Kidney (tissue), 14 donors: Measurements from ENCODE around the gene MAP2K7. TPM values are rescaled to one million over a fixed set of nuclear protein-coding genes. Genes with fewer than 3 reads are reported as not detected.

Source experiments
- DNase-seq, 5 donors: peaks; one replicate each; pipeline ENCODE4 v3.0.0-alpha.2; 2013 to 2020
- FAIRE-seq: peaks from 2 replicates; lab custom pipeline; 2012; peaks lifted over from hg19 to GRCh38; lab: Jason Lieb, UNC
- H3K27ac ChIP-seq, 2 donors: one replicate each; pipeline ENCODE4 v1.7.0; 2013; ENCODE audit warnings: low read depth in 2 of 2, low read length in 2 of 2, inconsistent platforms in 1 of 2
- H3K27me3 ChIP-seq: one replicate; pipeline ENCODE4 v1.7.1; 2013; ENCODE audit warnings: low read length, inconsistent platforms; ENCODE audit not compliant: control insufficient read depth, insufficient read depth
- H3K36me3 ChIP-seq, 3 donors: one replicate each; pipeline versions ENCODE4 v1.7.0 to v1.7.1; 2013; ENCODE audit warnings: low read length in 3 of 3, control low read depth in 1 of 3, inconsistent platforms in 1 of 3; ENCODE audit not compliant: insufficient read depth in 3 of 3, control insufficient read depth in 2 of 3
- H3K4me1 ChIP-seq, 3 donors: one replicate each; pipeline versions ENCODE4 v1.7.0 to v1.7.1; 2013; ENCODE audit warnings: low read length in 3 of 3, inconsistent platforms in 1 of 3, low read depth in 1 of 3; ENCODE audit not compliant: control insufficient read depth in 2 of 3, insufficient read depth in 2 of 3
- H3K4me3 ChIP-seq, 3 donors: one replicate each; pipeline versions ENCODE4 v1.7.0 to v1.8.1; 2013; ENCODE audit warnings: low read length in 3 of 3, control low read depth in 1 of 3, inconsistent platforms in 1 of 3
- H3K9ac ChIP-seq, 3 donors: one replicate each; pipeline versions ENCODE4 v1.7.0 to v1.7.1; 2013; ENCODE audit warnings: low read length in 3 of 3, control low read depth in 1 of 3, inconsistent platforms in 1 of 3
- H3K9me3 ChIP-seq, 3 donors: one replicate each; pipeline versions ENCODE4 v1.7.0 to v1.7.1; 2013; ENCODE audit warnings: low read length in 3 of 3, control low read depth in 1 of 3, inconsistent platforms in 1 of 3; ENCODE audit not compliant: control insufficient read depth in 2 of 3, insufficient read depth in 1 of 3
- CTCF ChIP-seq: IDR thresholded peaks from 3 replicates; pipeline ENCODE4 v1.5.1; 2012; ENCODE audit warnings: mild to moderate bottlenecking, moderate library complexity, borderline replicate concordance; ENCODE audit not compliant: insufficient read depth; ENCODE audit errors: extremely low read depth
- intact Hi-C: fragments of 100-400 bp; cut with DNase I; formaldehyde crosslinking; loops from one replicate; pipeline ENCODE4 v1.11.1; 2022
- polyA plus RNA-seq: library from polyadenylated mRNA; stranded (reverse); fragments of 350-450 nt; fragmentation: Illumina TruSeq; extraction: RNeasy Lipid Tissue Mini Kit (QIAGEN cat#74804); gene quantifications from one replicate; pipeline ENCODE4 v1.2.3, GENCODE V29; 2014; ENCODE audit warnings: low read depth, low replicate concordance; ENCODE audit not compliant: insufficient read depth
- total RNA-seq: library from RNA; stranded (reverse); fragmentation: NEBNext Ultra II Directional; extraction: Animal tissue kit (Norgen Biotek cat#: 25700); gene quantifications from one replicate; pipeline ENCODE4 v1.2.1, GENCODE V29; 2021
- donor health status: control.
- donor health status: control.
- donor health status: control.
- donor health status: control.
- donor health status: control.
- donor health status: DM: yes; HTN: yes; CAD: no.
- donor health status: Normal renal cell carcinoma (clear cell type).

Gene MAP2K7
- total and polyA plus RNA-seq, 2 donors from 2014 or later = 16.7 to 37.0 TPM

DNA sequence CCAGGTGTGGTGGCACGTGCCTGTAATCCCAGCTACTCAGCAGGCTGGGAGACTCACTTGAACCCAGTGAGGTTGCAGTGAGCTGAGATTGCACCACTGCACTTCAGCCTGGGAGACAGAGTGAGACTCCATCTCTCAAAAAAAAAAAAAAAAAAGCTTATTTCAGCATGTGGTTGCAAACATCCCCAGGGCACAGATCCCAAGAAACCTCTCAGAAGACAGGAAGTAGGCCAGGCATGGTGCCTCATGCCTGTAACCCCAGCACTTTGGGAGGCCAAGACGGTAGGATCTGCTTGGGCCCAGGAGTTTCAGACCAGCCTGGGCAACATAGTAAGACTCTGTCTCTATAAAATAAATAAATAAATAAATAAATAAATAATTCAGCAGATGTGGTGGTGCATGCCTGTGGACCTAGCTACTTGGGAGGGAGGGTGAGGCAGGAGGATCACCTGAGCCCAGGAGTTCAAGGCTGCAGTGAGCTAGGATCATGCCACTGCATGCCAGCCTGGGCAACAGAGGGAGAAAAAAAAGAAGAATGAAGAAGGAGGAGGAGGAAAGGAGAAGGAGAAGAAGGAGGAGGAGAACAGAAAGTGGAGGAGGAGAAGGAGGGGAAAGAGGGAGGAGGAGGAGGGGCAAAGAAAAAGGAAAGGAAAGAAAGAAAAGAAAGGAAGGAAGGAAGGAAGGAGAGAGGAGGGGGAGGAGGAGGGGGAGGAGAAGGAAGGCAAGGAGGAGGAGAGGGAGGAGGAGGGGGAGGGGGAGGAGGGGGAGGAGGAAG lies 19.7 kb upstream of the MAP2K7 start:
- Histone ChIP-seq H3K9me3 (no peaks in the 10 kb centered on the region), H3K4me3 (no peak overlapping the region), H3K27me3 (no peaks in the 10 kb centered on the region), H3K9ac (no peak overlapping the region), H3K4me1 (no peaks in the 10 kb centered on the region), H3K27ac (no peak overlapping the region), H3K36me3 (no peaks in the 10 kb centered on the region)
- no peak for DNase-seq
- TF ChIP-seq CTCF = no peak
- no peak for FAIRE-seq
- intact Hi-C loops = no loop called here

GRCh38 chr19:7885818-7886217 lies 17.9 kb upstream of the MAP2K7 start:
- Histone ChIP-seq H3K9me3 (no peaks in the 10 kb centered on the region), H3K27ac (no peak overlapping the region), H3K9ac (no peak overlapping the region), H3K4me3 (no peak overlapping the region), H3K4me1 (no peaks in the 10 kb centered on the region), H3K36me3 (no peaks in the 10 kb centered on the region), H3K27me3 (no peaks in the 10 kb centered on the region)
- TF ChIP-seq CTCF = no peak
- intact Hi-C loops = no loop called here
- FAIRE-seq = no peak
- no peak for DNase-seq

DNA sequence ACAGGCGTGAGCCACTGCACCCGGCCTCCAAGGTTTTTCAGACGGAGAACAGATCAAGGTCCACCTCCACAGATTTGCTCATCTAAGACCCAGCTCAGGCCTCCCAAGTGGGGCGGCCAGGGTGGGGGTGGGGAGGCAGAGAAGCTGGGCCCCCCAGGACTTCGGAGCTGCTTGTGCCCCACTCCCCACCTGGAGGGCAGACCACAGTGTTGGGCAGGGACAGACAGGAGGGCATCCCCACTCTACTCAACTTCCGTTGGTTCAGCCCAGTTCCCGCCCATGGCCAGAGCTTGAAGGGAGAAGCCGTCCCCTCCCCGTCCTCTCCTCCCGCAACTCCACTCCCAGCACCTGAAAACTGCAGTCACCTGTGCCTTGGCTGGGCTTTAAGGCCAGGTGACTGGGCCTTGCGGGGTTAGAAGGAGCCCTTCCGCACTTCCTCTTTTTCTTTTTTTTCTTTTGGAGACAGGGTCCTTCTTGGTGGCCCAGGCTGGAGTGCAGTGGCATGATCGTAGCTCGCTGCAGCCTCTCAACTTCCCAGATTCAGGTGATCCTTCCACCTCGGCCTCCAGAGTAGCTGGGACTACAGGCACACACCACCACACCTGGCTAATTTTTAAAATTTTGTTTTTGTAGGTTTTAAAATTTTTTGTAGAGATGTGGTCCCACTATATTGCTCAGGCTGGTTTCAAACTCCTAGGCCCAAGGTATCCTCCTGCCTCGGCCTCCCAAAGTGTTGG lies 16.1 kb upstream of the MAP2K7 start:
- FAIRE-seq (no peak), DNase-seq (peak in 1 of 5 donors; percentile 46)
- H3K36me3 ChIP-seq = no peaks in the 10 kb centered on the region
- no peaks in the 10 kb centered on the region for H3K4me1 ChIP-seq
- intact Hi-C loops = no loop called here
- no peaks in the 10 kb centered on the region for H3K9me3 ChIP-seq
- H3K4me3 ChIP-seq = no peak overlapping the region
- H3K27me3 ChIP-seq = no peaks in the 10 kb centered on the region
- TF ChIP-seq CTCF = no peak
- H3K27ac ChIP-seq = no peak overlapping the region
- no peak overlapping the region for H3K9ac ChIP-seq
